Immature natural killer cell (primary cell): ENCODE results near the gene KCNK1. TPM values are rescaled to one million over a fixed set of nuclear protein-coding genes. Genes with fewer than 3 reads are reported as not detected.

Source experiments
- DNase-seq, 3 donors: peaks; one replicate each; pipeline ENCODE4 v3.0.0; 2022; ENCODE audit warnings: mixed read lengths in 1 of 3
- H3K27ac Mint-ChIP-seq, 6 donors: one replicate each; pipeline ENCODE4 v1.8.0; 2020; ENCODE audit warnings: mixed read lengths in 6 of 6, mild to moderate bottlenecking in 5 of 6, inconsistent platforms in 4 of 6, moderate library complexity in 3 of 6
- H3K27me3 Mint-ChIP-seq, 3 donors: one replicate each; pipeline ENCODE4 v1.8.0; 2020 to 2021; ENCODE audit warnings: low read depth in 3 of 3, mild to moderate bottlenecking in 3 of 3, mixed read lengths in 3 of 3, moderate library complexity in 3 of 3, inconsistent platforms in 1 of 3
- H3K36me3 Mint-ChIP-seq, 3 donors: one replicate each; pipeline ENCODE4 v1.8.0; 2020; ENCODE audit warnings: mixed read lengths in 3 of 3, inconsistent platforms in 2 of 3, mild to moderate bottlenecking in 2 of 3
- H3K4me1 Mint-ChIP-seq, 2 donors: one replicate each; pipeline ENCODE4 v1.8.0; 2020; ENCODE audit warnings: inconsistent platforms in 2 of 2, mild to moderate bottlenecking in 2 of 2, mixed read lengths in 2 of 2, moderate library complexity in 1 of 2
- H3K4me3 Mint-ChIP-seq, 5 donors: one replicate each; pipeline ENCODE4 v1.8.0; 2020; ENCODE audit warnings: mild to moderate bottlenecking in 5 of 5, mixed read lengths in 5 of 5, inconsistent platforms in 3 of 5, moderate library complexity in 3 of 5
- H3K9me3 Mint-ChIP-seq, 6 donors: one replicate each; pipeline ENCODE4 v1.8.0; 2020; ENCODE audit warnings: mild to moderate bottlenecking in 6 of 6, mixed read lengths in 6 of 6, inconsistent platforms in 4 of 6, moderate library complexity in 3 of 6
- polyA plus RNA-seq, 3 donors: library from polyadenylated mRNA; unstranded; fragments of 300-500 nt; fragmentation: Illumina TruSeq; gene quantifications; one replicate each; pipeline ENCODE4 v1.2.3, GENCODE V29; 2021

Gene KCNK1
- polyA plus RNA-seq, 3 donors from 2014 or later: not detected

- Mint-ChIP-seq H3K4me3 (no peak overlapping the region), H3K27me3 (peaks cover 0 to 8% (median 7%) of the 10 kb centered on the region in 3 donors), H3K4me1 (no peaks in the 10 kb centered on the region), H3K9me3 (peaks cover 0 to 6% (median 3%) of the 10 kb centered on the region in 6 donors), H3K27ac (no peak overlapping the region), H3K36me3 (peaks cover 0 to 4% (median 0%) of the 10 kb centered on the region in 3 donors)
- no peak for DNase-seq
Measured at GRCh38 chr1:233631810-233632405, 18.0 kb downstream of the KCNK1 start.

- Mint-ChIP-seq H3K27me3 (peaks cover 0 to 8% (median 7%) of the 10 kb centered on the region in 3 donors), H3K27ac (no peak overlapping the region), H3K4me3 (no peak overlapping the region), H3K4me1 (no peaks in the 10 kb centered on the region), H3K9me3 (peaks cover 0 to 6% (median 3%) of the 10 kb centered on the region in 6 donors), H3K36me3 (peaks cover 0 to 4% (median 0%) of the 10 kb centered on the region in 3 donors)
- no peak for DNase-seq
Measured at GRCh38 chr1:233632436-233632835, 18.5 kb downstream of the KCNK1 start.

- H3K4me3 Mint-ChIP-seq: no peak overlapping the region
Measured at GRCh38 chr1:233635765-233636502, 22.0 kb downstream of the KCNK1 start.

GRCh38 chr1:233636503-233636877 is 22.6 kb downstream of the KCNK1 start:
- H3K27me3 Mint-ChIP-seq: peaks cover 1 to 11% (median 2%) of the 10 kb centered on the region in 3 donors
- peaks cover 0 to 8% (median 3%) of the 10 kb centered on the region in 6 donors for H3K9me3 Mint-ChIP-seq
- no peak overlapping the region for H3K4me3 Mint-ChIP-seq
- H3K4me1 Mint-ChIP-seq: no peaks in the 10 kb centered on the region
- no peak overlapping the region for H3K27ac Mint-ChIP-seq
- no peak for DNase-seq
- H3K36me3 Mint-ChIP-seq: peaks cover 0 to 4% (median 0%) of the 10 kb centered on the region in 3 donors

More at GRCh38 chr1:233635765-233636502, 22.0 kb downstream of the KCNK1 start:
- Mint-ChIP-seq H3K27me3 (peaks cover 1 to 11% (median 2%) of the 10 kb centered on the region in 3 donors), H3K36me3 (peaks cover 0 to 4% (median 0%) of the 10 kb centered on the region in 3 donors), H3K27ac (no peak overlapping the region), H3K9me3 (peaks cover 0 to 6% (median 3%) of the 10 kb centered on the region in 6 donors), H3K4me1 (no peaks in the 10 kb centered on the region)
- DNase-seq: no peak

GRCh38 chr1:233638513-233638912 is 24.6 kb downstream of the KCNK1 start:
- H3K4me3 Mint-ChIP-seq: no peak overlapping the region
- H3K9me3 Mint-ChIP-seq: peaks cover 0 to 12% (median 3%) of the 10 kb centered on the region in 6 donors
- H3K4me1 Mint-ChIP-seq: no peaks in the 10 kb centered on the region
- no peak overlapping the region for H3K27ac Mint-ChIP-seq
- H3K27me3 Mint-ChIP-seq: peaks cover 1 to 7% (median 2%) of the 10 kb centered on the region in 3 donors
- H3K36me3 Mint-ChIP-seq: peaks cover 0 to 4% (median 0%) of the 10 kb centered on the region in 3 donors
- no peak for DNase-seq

GRCh38 chr1:233639611-233640010 is 25.7 kb downstream of the KCNK1 start:
- peaks cover 0 to 12% (median 3%) of the 10 kb centered on the region in 6 donors for H3K9me3 Mint-ChIP-seq
- no peak overlapping the region for H3K4me3 Mint-ChIP-seq
- peaks cover 0 to 7% (median 2%) of the 10 kb centered on the region in 3 donors for H3K27me3 Mint-ChIP-seq
- no peak for DNase-seq
- H3K27ac Mint-ChIP-seq: no peak overlapping the region
- peaks cover 0 to 4% (median 0%) of the 10 kb centered on the region in 3 donors for H3K36me3 Mint-ChIP-seq
- no peaks in the 10 kb centered on the region for H3K4me1 Mint-ChIP-seq

DNA sequence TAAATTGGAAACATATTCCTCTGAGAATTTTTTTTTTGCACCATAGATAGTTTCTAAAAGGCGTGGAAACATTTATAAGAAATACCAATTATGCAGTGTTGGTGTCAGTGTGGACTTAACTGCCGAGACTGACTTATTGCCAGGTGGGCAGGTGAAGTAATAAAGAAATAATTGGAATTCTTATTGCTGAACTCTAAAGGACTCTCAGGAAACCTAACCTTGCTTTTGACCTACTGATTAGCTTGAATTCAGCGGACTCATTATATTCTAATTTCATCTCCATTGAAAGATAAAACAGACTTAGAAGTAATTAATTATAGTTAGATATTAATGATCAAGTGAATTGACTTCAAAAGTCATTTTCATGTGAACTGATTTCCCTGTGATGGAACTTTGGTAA is 26.3 kb downstream of the KCNK1 start:
- Mint-ChIP-seq H3K4me1 (no peaks in the 10 kb centered on the region), H3K36me3 (peaks cover 0 to 4% (median 0%) of the 10 kb centered on the region in 3 donors), H3K27ac (no peak overlapping the region), H3K9me3 (peaks cover 0 to 12% (median 3%) of the 10 kb centered on the region in 6 donors), H3K4me3 (no peak overlapping the region), H3K27me3 (peaks cover 0 to 7% (median 2%) of the 10 kb centered on the region in 3 donors)
- no peak for DNase-seq

DNA sequence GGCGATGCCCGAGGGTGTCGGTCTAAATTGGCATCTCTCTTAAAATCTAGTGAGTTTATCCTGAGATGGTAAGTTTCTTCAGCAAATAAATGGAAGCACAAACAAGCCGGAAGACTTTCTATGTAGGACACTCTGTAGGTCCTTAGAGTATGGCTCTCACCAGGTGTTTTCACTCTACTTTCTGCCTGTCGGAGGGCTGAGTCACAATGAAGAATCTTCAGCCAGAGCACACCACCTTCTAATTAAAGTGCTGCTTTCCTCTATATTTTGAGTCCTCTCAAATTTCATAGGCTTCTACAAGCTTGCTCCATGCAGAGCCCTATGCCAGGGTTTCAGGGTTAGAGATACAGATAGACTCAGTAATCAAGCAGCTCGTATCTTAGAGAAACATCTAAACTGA is 27.1 kb downstream of the KCNK1 start:
- Mint-ChIP-seq H3K27ac (no peak overlapping the region), H3K27me3 (peaks cover 0 to 7% (median 2%) of the 10 kb centered on the region in 3 donors), H3K4me1 (no peaks in the 10 kb centered on the region), H3K36me3 (peaks cover 0 to 4% (median 0%) of the 10 kb centered on the region in 3 donors), H3K4me3 (no peak overlapping the region), H3K9me3 (peaks cover 0 to 11% (median 2%) of the 10 kb centered on the region in 6 donors)
- no peak for DNase-seq

- Mint-ChIP-seq H3K27ac (no peak overlapping the region), H3K4me1 (no peaks in the 10 kb centered on the region), H3K4me3 (no peak overlapping the region), H3K9me3 (peaks cover 0 to 2% (median 0%) of the 10 kb centered on the region in 6 donors), H3K36me3 (no peaks in the 10 kb centered on the region), H3K27me3 (peaks cover 0 to 3% (median 2%) of the 10 kb centered on the region in 3 donors)
- no peak for DNase-seq
Measured at GRCh38 chr1:233647073-233647472, 33.2 kb downstream of the KCNK1 start.

- DNase-seq: no peak
- Mint-ChIP-seq H3K36me3 (no peaks in the 10 kb centered on the region), H3K4me1 (no peaks in the 10 kb centered on the region), H3K4me3 (no peak overlapping the region), H3K9me3 (peaks cover 0 to 2% (median 0%) of the 10 kb centered on the region in 6 donors), H3K27ac (no peak overlapping the region), H3K27me3 (peaks cover 0 to 3% (median 2%) of the 10 kb centered on the region in 3 donors)
Measured at GRCh38 chr1:233647636-233648035, 33.7 kb downstream of the KCNK1 start.

GRCh38 chr1:233651061-233651460 is 37.2 kb downstream of the KCNK1 start:
- H3K9me3 Mint-ChIP-seq: peaks cover 0 to 2% (median 0%) of the 10 kb centered on the region in 6 donors
- DNase-seq: no peak
- H3K4me3 Mint-ChIP-seq: no peak overlapping the region
- peaks cover 0 to 3% (median 2%) of the 10 kb centered on the region in 3 donors for H3K27me3 Mint-ChIP-seq
- H3K4me1 Mint-ChIP-seq: no peaks in the 10 kb centered on the region
- no peak overlapping the region for H3K27ac Mint-ChIP-seq
- no peaks in the 10 kb centered on the region for H3K36me3 Mint-ChIP-seq

DNA sequence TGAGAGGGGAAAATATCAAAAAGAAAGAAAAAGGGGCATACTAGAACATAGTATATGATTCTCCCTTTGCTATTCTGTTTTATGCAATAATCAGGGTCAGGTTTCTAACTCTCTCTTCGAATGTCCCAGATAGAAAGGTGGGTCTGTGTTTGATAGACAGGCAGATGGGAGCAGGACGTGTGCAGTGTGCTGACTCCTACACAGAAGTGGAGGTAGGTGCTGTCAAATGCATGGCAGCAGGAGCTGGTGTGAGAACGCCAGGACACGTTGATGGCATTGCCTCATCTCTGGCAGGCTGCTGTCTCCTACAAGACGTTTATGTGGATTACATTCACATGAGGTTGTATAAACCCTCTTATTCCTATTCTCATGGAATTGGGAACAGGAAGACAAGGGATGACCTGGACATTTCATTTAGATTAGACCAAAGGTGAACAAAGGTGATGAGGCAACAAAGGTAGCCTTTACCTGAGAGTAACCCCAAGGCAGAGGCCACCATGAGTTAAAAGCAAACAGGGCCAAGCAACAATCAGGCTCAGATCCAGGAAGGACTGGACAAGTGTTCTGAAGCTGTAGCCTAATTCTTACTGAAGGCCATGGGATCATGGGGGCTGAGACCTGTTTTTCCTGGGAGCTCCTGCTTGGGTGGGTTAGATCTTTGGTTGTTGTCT is 37.8 kb downstream of the KCNK1 start:
- no peaks in the 10 kb centered on the region for H3K4me1 Mint-ChIP-seq

DNA sequence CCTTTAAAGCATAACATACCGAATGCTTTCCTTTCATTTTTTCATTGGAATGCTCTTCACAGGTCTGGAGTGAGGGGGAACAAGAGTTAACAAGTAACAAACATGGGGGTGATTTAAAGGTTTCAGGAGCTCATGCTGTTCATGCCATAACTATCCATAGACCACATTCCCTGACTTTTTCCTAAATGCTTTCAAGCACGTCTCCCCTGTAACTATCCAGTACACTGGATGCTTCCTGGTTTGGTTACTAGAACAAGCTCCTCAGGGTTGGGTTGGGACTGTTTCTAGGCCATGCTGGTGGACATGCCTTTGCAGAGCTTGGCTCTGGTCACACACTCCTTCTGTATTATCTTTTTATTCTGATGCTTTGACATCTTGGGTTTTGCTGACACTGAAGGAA is 38.6 kb downstream of the KCNK1 start:
- DNase-seq: no peak
- Mint-ChIP-seq H3K27me3 (peaks cover 0 to 2% (median 0%) of the 10 kb centered on the region in 3 donors), H3K4me1 (no peaks in the 10 kb centered on the region), H3K27ac (no peak overlapping the region), H3K9me3 (peaks cover 0 to 2% (median 0%) of the 10 kb centered on the region in 6 donors), H3K4me3 (no peak overlapping the region), H3K36me3 (no peaks in the 10 kb centered on the region)

More for the DNA sequence above, 37.8 kb downstream of the KCNK1 start:
- Mint-ChIP-seq H3K4me3 (no peak overlapping the region), H3K36me3 (no peaks in the 10 kb centered on the region), H3K9me3 (peaks cover 0 to 2% (median 0%) of the 10 kb centered on the region in 6 donors), H3K27me3 (peaks cover 0 to 2% (median 2%) of the 10 kb centered on the region in 3 donors), H3K27ac (no peak overlapping the region)
- no peak for DNase-seq
